PC-9 (cell line): ENCODE measurements around the gene KLHL17. TPM values are rescaled to one million over a fixed set of nuclear protein-coding genes. Genes with fewer than 3 reads are reported as not detected.

ENCODE experiments used
- BruUV-seq: library from RNA; stranded (reverse); fragments of 400-500 nt; replicated peaks from 2 replicates; lab custom pipeline; 2021; lab: Mats Ljungman, UMichigan
- CTCF ChIA-PET: fragments of 300-600 bp; sonication (Branson Sonifier 250); formaldehyde crosslinking; loops from one replicate; lab custom pipeline; 2022; ENCODE audit warnings: antibody characterized with exemption; lab: Charles Lee
- POLR2A ChIA-PET: fragments of 300-600 bp; sonication (Branson Sonifier 250); formaldehyde crosslinking; loops from one replicate; lab custom pipeline; 2022; ENCODE audit warnings: antibody characterized with exemption; ENCODE audit not compliant: unreplicated experiment; lab: Charles Lee
- DNase-seq, 2 experiments: peaks; one replicate each; pipeline versions ENCODE4 v3.0.0 to v3.0.0-alpha.2; 2015 to 2022; ENCODE audit warnings: mixed read lengths in 1 of 2
- H2AFZ ChIP-seq: fragments of 200-600 bp; sonication (generic); 2 replicates; pipeline ENCODE4 v1.8.1; 2017; ENCODE audit warnings: antibody characterized with exemption
- H3F3A ChIP-seq: fragments of 200-600 bp; sonication (generic); 2 replicates; pipeline ENCODE4 v1.8.1; 2017; ENCODE audit warnings: antibody characterized with exemption, mild to moderate bottlenecking, low read depth; ENCODE audit not compliant: insufficient read depth
- H3K27ac ChIP-seq: fragments of 200-600 bp; sonication (generic); 2 replicates; pipeline ENCODE4 v1.6.1; 2016; ENCODE audit warnings: mixed run types
- H3K27me3 ChIP-seq: fragments of 200-600 bp; sonication (generic); 2 replicates; pipeline ENCODE4 v1.6.1; 2016; ENCODE audit warnings: low read depth, mixed run types; ENCODE audit not compliant: insufficient read depth
- H3K36me3 ChIP-seq: fragments of 200-600 bp; sonication (generic); 2 replicates; pipeline ENCODE4 v1.6.1; 2016; ENCODE audit warnings: low read depth, mixed run types
- H3K4me1 ChIP-seq: fragments of 200-600 bp; sonication (generic); replicated peaks from 2 replicates; pipeline ENCODE4 v1.6.1; 2016; ENCODE audit warnings: mixed run types; ENCODE audit not compliant: insufficient read depth
- H3K4me2 ChIP-seq: fragments of 200-600 bp; sonication (generic); 2 replicates; pipeline ENCODE4 v1.6.1; 2017; ENCODE audit warnings: mixed run types
- H3K4me3 ChIP-seq: fragments of 200-600 bp; sonication (generic); 2 replicates; pipeline ENCODE4 v1.6.1; 2016; ENCODE audit warnings: mixed run types
- H3K79me2 ChIP-seq: fragments of 200-600 bp; sonication (generic); 2 replicates; pipeline ENCODE4 v1.6.1; 2017; ENCODE audit warnings: low read depth, mixed run types
- H3K9me2 ChIP-seq: fragments of 200-600 bp; sonication (generic); 2 replicates; pipeline ENCODE4 v1.8.1; 2017; ENCODE audit warnings: mild to moderate bottlenecking; ENCODE audit not compliant: insufficient read depth
- H3K9me3 ChIP-seq: fragments of 200-600 bp; sonication (generic); 2 replicates; pipeline ENCODE4 v1.8.1; 2016; ENCODE audit warnings: low read depth; ENCODE audit not compliant: insufficient read depth
- H4K20me1 ChIP-seq: fragments of 200-600 bp; sonication (generic); 2 replicates; pipeline ENCODE4 v1.8.1; 2017; ENCODE audit not compliant: insufficient read depth
- EZH2 ChIP-seq: fragments of 200-600 bp; sonication (generic); IDR thresholded peaks from 2 replicates; pipeline ENCODE4 v1.8.0; 2017; ENCODE audit warnings: antibody characterized with exemption, low read depth
- intact Hi-C: fragments of 100-400 bp; cut with micrococcal nuclease; formaldehyde crosslinking; loops from one replicate; pipeline ENCODE4 v1.10.0; 2022; ENCODE audit not compliant: unreplicated experiment
- total RNA-seq: library from RNA; stranded (reverse); gene quantifications from 2 replicates; pipeline ENCODE4 v1.2.3, GENCODE V29; 2021
- TF ChIP-seq, protein P1 (sequence below): fragments of 200-600 bp; sonication (generic); conservative IDR thresholded peaks from 2 replicates; pipeline ENCODE4 v1.6.1; 2017; ENCODE audit warnings: mixed run types, antibody characterized with exemption, mild to moderate bottlenecking, moderate library complexity

The KLHL17 gene
- total RNA-seq, 1 experiment from 2014 or later, result 22.7 TPM

DNA sequence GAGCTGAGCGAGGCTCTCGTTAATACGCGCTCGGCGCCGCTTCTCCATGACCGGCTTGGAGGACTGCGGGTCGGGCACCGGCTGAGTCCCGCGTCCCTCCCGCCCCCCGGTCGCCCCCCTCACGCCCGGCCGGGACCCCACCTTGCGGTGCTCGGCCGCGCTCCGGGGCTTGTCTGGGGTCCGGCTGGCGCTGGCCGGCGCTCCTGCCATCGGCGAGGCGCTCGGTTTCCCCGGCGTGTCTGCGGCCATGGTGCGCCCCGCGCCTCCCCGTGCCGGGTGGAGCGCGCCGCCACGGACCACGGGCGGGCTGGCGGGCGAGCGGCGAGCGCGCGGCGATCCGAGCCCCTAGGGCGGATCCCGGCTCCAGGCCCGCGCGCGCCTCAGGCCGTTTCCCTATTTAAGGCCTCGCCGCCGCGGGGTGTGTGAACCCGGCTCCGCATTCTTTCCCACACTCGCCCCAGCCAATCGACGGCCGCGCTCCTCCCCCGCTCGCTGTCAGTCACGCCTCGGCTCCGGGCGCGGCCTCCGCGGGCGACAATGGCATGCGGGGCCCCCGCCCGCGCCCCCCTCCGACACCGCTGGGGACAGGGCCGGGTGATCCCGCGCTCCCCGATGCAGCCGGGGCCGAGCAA lies 39.5 kb downstream of the KLHL17 start, which contains the start of gene HES4:
Gene HES4, minus strand, starts transcription at position 373 of the 632 bp plus-strand sequence. Its CDS starts 124 bp downstream, at position 249.
- H2AFZ ChIP-seq, result peak within 1 kb of the TSS; percentile 64; the same call in 1 of the 2 replicates
- H3K4me2 ChIP-seq, result peak within 1 kb of the TSS; percentile 89
- H3F3A ChIP-seq, result peaks cover 33% of the 10 kb centered on the region; the same call in 1 of the 2 replicates
- DNase-seq, result peak; percentile 78 to 94
- H3K27me3 ChIP-seq, result no peaks in the 10 kb centered on the region
- H4K20me1 ChIP-seq, result peaks cover 17% of the 10 kb centered on the region
- BruUV-seq, result no TSS peak
- H3K9me2 ChIP-seq, result no peaks in the 10 kb centered on the region
- H3K4me1 ChIP-seq, result no peaks in the 10 kb centered on the region
- intact Hi-C loops, result loop anchor here (1.0 to 10.0 kb wide), 3 partner anchors 17 to 305 kb away; partner anchors contain the start of genes ACAP3, PUSL1 and RNF223
- peaks cover 30% of the 10 kb centered on the region for H3K79me2 ChIP-seq
- ChIA-PET CTCF (no interaction called here), POLR2A (interaction anchor here (0.7 to 1.0 kb wide), 2 partner anchors 14 to 74 kb away, joined by 5 read pairs; partner anchors contain the start of genes ISG15 and RNF223)
- no peaks in the 10 kb centered on the region for H3K9me3 ChIP-seq
- no peaks in the 10 kb centered on the region for H3K36me3 ChIP-seq
- H3K27ac ChIP-seq, result peak within 1 kb of the TSS; percentile 100
- peak within 1 kb of the TSS; percentile 97 for H3K4me3 ChIP-seq
- TF ChIP-seq, protein P1, sequence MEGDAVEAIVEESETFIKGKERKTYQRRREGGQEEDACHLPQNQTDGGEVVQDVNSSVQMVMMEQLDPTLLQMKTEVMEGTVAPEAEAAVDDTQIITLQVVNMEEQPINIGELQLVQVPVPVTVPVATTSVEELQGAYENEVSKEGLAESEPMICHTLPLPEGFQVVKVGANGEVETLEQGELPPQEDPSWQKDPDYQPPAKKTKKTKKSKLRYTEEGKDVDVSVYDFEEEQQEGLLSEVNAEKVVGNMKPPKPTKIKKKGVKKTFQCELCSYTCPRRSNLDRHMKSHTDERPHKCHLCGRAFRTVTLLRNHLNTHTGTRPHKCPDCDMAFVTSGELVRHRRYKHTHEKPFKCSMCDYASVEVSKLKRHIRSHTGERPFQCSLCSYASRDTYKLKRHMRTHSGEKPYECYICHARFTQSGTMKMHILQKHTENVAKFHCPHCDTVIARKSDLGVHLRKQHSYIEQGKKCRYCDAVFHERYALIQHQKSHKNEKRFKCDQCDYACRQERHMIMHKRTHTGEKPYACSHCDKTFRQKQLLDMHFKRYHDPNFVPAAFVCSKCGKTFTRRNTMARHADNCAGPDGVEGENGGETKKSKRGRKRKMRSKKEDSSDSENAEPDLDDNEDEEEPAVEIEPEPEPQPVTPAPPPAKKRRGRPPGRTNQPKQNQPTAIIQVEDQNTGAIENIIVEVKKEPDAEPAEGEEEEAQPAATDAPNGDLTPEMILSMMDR, result no peak
- no peak for TF ChIP-seq EZH2

DNA sequence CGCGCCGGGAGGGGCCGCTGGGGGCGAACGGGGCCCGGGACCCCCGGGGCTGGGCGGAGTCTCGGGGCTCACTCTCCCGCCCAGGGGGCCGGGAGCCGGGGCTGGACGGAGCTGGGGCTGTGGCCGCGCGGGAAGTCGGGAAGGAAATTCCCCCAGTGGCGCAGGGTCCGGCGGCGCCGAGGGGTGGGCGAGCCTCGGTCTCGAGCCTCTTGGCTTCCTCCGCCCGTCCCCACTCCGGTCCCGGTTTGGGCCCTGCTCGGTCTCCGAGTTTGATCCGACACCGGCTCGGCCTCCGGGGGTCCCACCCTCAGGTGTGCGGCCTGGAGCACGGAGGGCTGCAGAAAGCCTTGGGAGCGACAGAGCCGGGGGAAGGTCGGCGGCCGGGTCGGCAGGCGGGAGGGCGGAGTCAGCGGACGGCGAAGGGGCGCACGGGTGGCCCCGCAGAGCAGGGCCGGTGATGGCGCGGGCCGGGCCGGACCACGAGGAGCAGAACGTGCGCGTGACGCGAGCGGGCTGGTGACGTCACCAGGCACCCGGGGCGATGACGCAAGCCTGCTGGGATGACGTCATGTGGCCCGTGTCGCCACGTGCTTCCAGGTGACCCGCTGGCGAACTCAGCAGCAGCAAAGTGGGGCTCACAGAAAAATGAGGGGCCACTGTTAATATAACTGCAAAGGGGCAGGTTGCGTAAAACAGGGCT lies 40.1 kb downstream of the KLHL17 start:
- intact Hi-C loops, result loop anchor here (1.0 to 10.0 kb wide), 3 partner anchors 13 to 304 kb away; partner anchors contain the start of genes ACAP3, ISG15, PUSL1 and RNF223
- TF ChIP-seq, protein P1, result no peak
- TF ChIP-seq EZH2, result no peak

More for the DNA sequence above, 40.1 kb downstream of the KLHL17 start:
- ChIA-PET CTCF (no interaction called here), POLR2A (interaction anchor here (0.7 to 1.0 kb wide), 2 partner anchors 13 to 73 kb away, joined by 5 read pairs; partner anchors contain the start of genes ISG15 and RNF223)
- Histone ChIP-seq H3K36me3 (no peaks in the 10 kb centered on the region), H4K20me1 (peaks cover 17% of the 10 kb centered on the region), H3K4me1 (peaks cover under 1% of the 10 kb centered on the region; the same call in 1 of the 2 replicates), H3K27ac (peak overlapping the region; percentile 100), H3K9me3 (no peaks in the 10 kb centered on the region), H3K4me3 (peak overlapping the region; percentile 97), H3K27me3 (no peaks in the 10 kb centered on the region), H2AFZ (0 out of 2 replicates have a peak overlapping the region, but pooled peaks have one; percentile 64), H3K4me2 (peak overlapping the region; percentile 89), H3F3A (peaks cover 28% of the 10 kb centered on the region; the same call in 1 of the 2 replicates), H3K9me2 (no peaks in the 10 kb centered on the region), H3K79me2 (peaks cover 30% of the 10 kb centered on the region)
- BruUV-seq, result TSS peak; percentile 44
- peak; percentile 68 to 87 for DNase-seq
